GM13977 (cell line): ENCODE results near the gene DECR2.
"Not testable (repeated sequence)": the region's sequence is repeated elsewhere in the genome, so short reads cannot be mapped to it uniquely, and the experiment has no call there.

Experiments used
- DNase-seq: peaks from one replicate; pipeline ENCODE4 v3.0.0; 2012; ENCODE audit warnings: low spot score
- CTCF ChIP-seq: IDR thresholded peaks from 2 replicates; pipeline ENCODE4 v1.5.1; 2012; ENCODE audit warnings: mild to moderate bottlenecking, control low read depth; ENCODE audit not compliant: insufficient read depth; ENCODE audit errors: extremely low read depth, missing control alignments
- in situ Hi-C: fragments of 300-500 bp; cut with MboI; formaldehyde crosslinking; loops from one replicate; pipeline ENCODE4 v1.12.0; 2022; ENCODE audit warnings: low sequenced_read_pairs, low pct_unique_long_range_greater_than_20kb, mixed read lengths, inconsistent platforms; ENCODE audit not compliant: unreplicated experiment

The DECR2 gene

GRCh38 chr16:386641-387156, 15.0 kb upstream of the DECR2 start:
- in situ Hi-C loops, result no loop called here
- DNase-seq, result no peak
- no peak for TF ChIP-seq CTCF

- DNase-seq, in situ Hi-C loops: not testable (repeated sequence)
Measured at GRCh38 chr16:387761-388666, 13.7 kb upstream of the DECR2 start.

- in situ Hi-C loops, result no loop called here
- no peak for TF ChIP-seq CTCF
- DNase-seq, result no peak
Measured at GRCh38 chr16:389352-389751, 12.3 kb upstream of the DECR2 start.

- TF ChIP-seq CTCF, result peak; percentile 84
- in situ Hi-C loops, result no loop called here
- DNase-seq, result peak; percentile 73
Measured at GRCh38 chr16:391885-392335, 9.8 kb upstream of the DECR2 start.

DNA sequence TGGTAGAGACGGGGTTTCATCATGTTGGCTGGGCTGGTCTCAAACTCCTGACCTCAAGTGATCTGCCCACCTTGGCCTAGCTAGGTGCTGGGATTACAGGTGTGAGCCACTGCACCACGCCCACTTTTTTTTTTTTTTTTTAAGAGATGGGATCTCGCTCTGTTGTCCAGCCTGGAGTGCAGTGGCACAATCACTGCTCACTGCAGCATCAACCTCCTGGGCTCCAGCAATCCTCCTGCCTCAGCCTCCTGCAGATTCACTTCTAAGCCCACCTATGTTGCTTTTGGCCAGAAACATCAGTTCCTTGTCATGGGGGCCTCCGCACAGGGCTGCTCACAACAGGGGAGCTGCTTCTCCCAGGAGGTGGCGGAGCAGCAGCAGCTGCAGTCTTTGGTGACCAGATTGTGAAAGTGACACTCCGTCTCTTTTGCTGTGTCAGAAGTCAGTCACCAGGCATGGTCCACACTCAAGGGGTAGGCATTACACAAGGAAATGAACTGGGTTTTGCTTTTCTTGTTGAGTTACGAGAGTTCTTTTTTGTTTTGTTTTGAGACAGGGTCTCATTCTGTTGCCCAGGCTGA, 9.1 kb upstream of the DECR2 start:
- DNase-seq, result peak; percentile 78
- TF ChIP-seq CTCF, result peak; percentile 44
- in situ Hi-C loops, result no loop called here

DNA sequence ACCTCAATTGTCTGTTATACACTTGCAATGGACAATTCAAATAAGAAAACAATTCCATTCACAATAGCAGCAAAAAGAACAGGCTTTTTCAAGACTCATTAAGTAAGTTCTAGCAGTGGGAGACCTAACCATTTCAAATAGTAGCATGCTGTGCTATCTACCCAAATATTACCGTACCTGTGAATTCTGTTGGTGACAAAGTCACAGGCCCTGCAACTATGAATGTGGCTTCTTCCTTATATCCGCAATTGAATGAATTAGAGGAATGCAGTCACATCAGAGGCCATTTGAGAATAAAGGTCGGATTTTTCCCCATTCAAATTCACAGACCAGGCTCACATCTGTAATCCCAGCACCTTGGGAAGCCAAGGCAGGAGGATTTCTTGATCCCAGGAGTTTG, 5.5 kb upstream of the DECR2 start:
- no peak for DNase-seq
- no peak for TF ChIP-seq CTCF
- in situ Hi-C loops, result no loop called here

DNA sequence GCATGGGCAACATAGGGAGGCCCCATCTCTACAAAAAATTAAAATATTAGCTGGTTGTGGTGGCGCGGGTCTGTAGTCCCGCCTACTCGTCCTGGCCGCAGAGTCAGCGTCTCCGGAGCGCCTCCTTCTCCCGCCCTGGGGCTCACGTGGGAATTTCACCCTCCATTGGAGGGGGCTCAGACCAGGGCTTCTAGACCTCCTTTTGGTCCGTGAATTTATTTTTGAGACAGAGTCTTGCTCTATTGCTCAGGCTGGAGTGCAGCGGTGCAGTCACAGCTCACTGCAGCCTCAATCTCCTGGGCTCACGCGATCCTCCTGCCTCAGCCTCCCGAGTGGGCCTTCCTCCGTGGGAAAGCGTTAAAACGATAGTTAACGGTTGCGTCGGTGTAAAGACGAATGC, 5.1 kb upstream of the DECR2 start:
- no peak for TF ChIP-seq CTCF
- in situ Hi-C loops, result no loop called here
- peak; percentile 67 for DNase-seq
